ENCODE results near the gene SCN2B.

SCN2B gene

GRCh38 chr11:118145285-118146227 lies 30.9 kb downstream of the SCN2B start (continued):
- TF ChIP-seq ZIC2 (tag by site-specific recombination; IDR thresholded peaks at IDR 0.05) (peak; percentile 81), ZNF341 (tag by site-specific recombination; IDR thresholded peaks at IDR 0.05; ENCODE audit: low read depth) (peak; percentile 89), ZNF561 (tag by site-specific recombination; IDR thresholded peaks at IDR 0.05; ENCODE audit: borderline replicate concordance) (no peak), OVOL3 (tag by site-specific recombination; IDR thresholded peaks at IDR 0.05) (no peak), ZNF140 (tag by site-specific recombination; IDR thresholded peaks at IDR 0.05) (no peak), ZNF48 (tag by site-specific recombination; IDR thresholded peaks at IDR 0.05) (no peak), ZNF600 (tag by site-specific recombination; IDR thresholded peaks at IDR 0.05) (peak; percentile 52; the same call in 1 of the 2 replicates), CTCF (tag by site-specific recombination; IDR thresholded peaks at IDR 0.05) (peak; percentile 82), ZNF677 (tag by site-specific recombination; IDR thresholded peaks at IDR 0.05) (no peak), ZNF280C (tag by site-specific recombination; IDR thresholded peaks at IDR 0.05) (no peak), KLF1 (tag by site-specific recombination; IDR thresholded peaks at IDR 0.05) (peak; percentile 96), ZNF114 (tag by site-specific recombination; IDR thresholded peaks at IDR 0.05) (no peak), ZNF174 (tag by site-specific recombination; IDR thresholded peaks at IDR 0.05) (no peak), ZNF239 (tag by site-specific recombination; IDR thresholded peaks at IDR 0.05) (no peak), ZNF157 (tag by site-specific recombination; IDR thresholded peaks at IDR 0.05) (no peak), ZNF692 (tag by site-specific recombination; IDR thresholded peaks at IDR 0.05) (no peak), ZNF513 (tag by site-specific recombination; IDR thresholded peaks at IDR 0.05) (no peak), FEZF1 (tag by site-specific recombination; IDR thresholded peaks at IDR 0.05) (no peak), ZFP3 (tag by site-specific recombination; IDR thresholded peaks at IDR 0.05; ENCODE audit: low read depth) (no peak), ZBTB7A (tag by site-specific recombination; IDR thresholded peaks at IDR 0.05; ENCODE audit: low read depth) (no peak), ZNF146 (tag by site-specific recombination; IDR thresholded peaks at IDR 0.05) (no peak), ZNF529 (tag by site-specific recombination; IDR thresholded peaks at IDR 0.05; ENCODE audit: insufficient replicate concordance) (no peak), ZNF747 (tag by site-specific recombination; IDR thresholded peaks at IDR 0.05) (no peak), ZNF549 (tag by site-specific recombination; IDR thresholded peaks at IDR 0.05) (no peak), IKZF3 (tag by site-specific recombination; IDR thresholded peaks at IDR 0.05) (no peak), KLF7 (tag by site-specific recombination; IDR thresholded peaks at IDR 0.05; ENCODE audit: borderline replicate concordance) (peak; percentile 94), ZNF580 (tag by site-specific recombination; IDR thresholded peaks at IDR 0.05) (no peak), KLF9 (tag by site-specific recombination; IDR thresholded peaks at IDR 0.05; ENCODE audit: low read depth) (peak; percentile 93), ZBTB17 (tag by site-specific recombination; IDR thresholded peaks at IDR 0.05) (peak; percentile 36; the same call in 1 of the 2 replicates), ZSCAN18 (tag by site-specific recombination; IDR thresholded peaks at IDR 0.05) (no peak), ZBTB48 (tag by site-specific recombination; IDR thresholded peaks at IDR 0.05) (no peak), ZXDB (tag by site-specific recombination; IDR thresholded peaks at IDR 0.05) (peak; percentile 25; the same call in 1 of the 2 replicates)

All from HEK293 (cell line).